IMR-90 (cell line): ENCODE results near the gene ARID3C. TPM values are rescaled to one million over a fixed set of nuclear protein-coding genes. Genes with fewer than 3 reads are reported as not detected.

Source experiments
- ATAC-seq: fragments of 200-7000 bp; cut with Tn5 transposase; 2 replicates; pipeline ENCODE4 v1.9.1; 2020; ENCODE audit warnings: low read depth, mild to moderate bottlenecking, moderate library complexity
- BruUV-seq: library from RNA; stranded (reverse); fragments of 400-500 nt; replicated peaks from 2 replicates; lab custom pipeline; 2021; lab: Mats Ljungman, UMichigan
- CTCF ChIA-PET: fragments of 300-600 bp; formaldehyde crosslinking; extraction: SDS; loops from one replicate; lab custom pipeline; 2021; ENCODE audit warnings: antibody characterized with exemption; lab: Yijun Ruan, JAX
- POLR2A ChIA-PET: fragments of 300-600 bp; sonication (Branson Sonifier 250); formaldehyde crosslinking; loops from one replicate; lab custom pipeline; 2022; ENCODE audit warnings: antibody characterized with exemption; ENCODE audit not compliant: unreplicated experiment; lab: Charles Lee
- DNase-seq: peaks from one replicate; pipeline ENCODE4 v3.0.0; 2013
- H2AFZ ChIP-seq: replicated peaks from 2 replicates; pipeline ENCODE3; 2013; ENCODE audit warnings: low read length, mild to moderate bottlenecking; ENCODE audit not compliant: poor library complexity
- H2AK5ac ChIP-seq: 2 replicates; pipeline ENCODE4 v1.6.1; 2013; ENCODE audit warnings: low read depth, low read length, inconsistent platforms
- H2AK9ac ChIP-seq: replicated peaks from 2 replicates; pipeline ENCODE3; 2013; ENCODE audit warnings: mild to moderate bottlenecking, low read depth, low read length, moderate library complexity; ENCODE audit not compliant: poor library complexity
- H2BK120ac ChIP-seq: 2 replicates; pipeline ENCODE4 v1.6.1; 2013; ENCODE audit warnings: low read depth, low read length, inconsistent platforms
- H2BK15ac ChIP-seq: 3 replicates; pipeline ENCODE4 v1.6.1; 2013; ENCODE audit warnings: low read depth, low read length, inconsistent platforms
- H2BK20ac ChIP-seq: 2 replicates; pipeline ENCODE4 v1.6.1; 2013; ENCODE audit warnings: low read depth, mild to moderate bottlenecking, inconsistent platforms, low read length, moderate library complexity
- H2BK5ac ChIP-seq: 2 replicates; pipeline ENCODE4 v1.6.1; 2013; ENCODE audit warnings: mild to moderate bottlenecking, low read depth, low read length, inconsistent platforms; ENCODE audit not compliant: poor library complexity, severe bottlenecking
- H3K14ac ChIP-seq: replicated peaks from 2 replicates; pipeline ENCODE4 v1.6.1; 2013; ENCODE audit warnings: low read depth, low read length, inconsistent platforms
- H3K18ac ChIP-seq: 2 replicates; pipeline ENCODE4 v1.6.1; 2013; ENCODE audit warnings: low read depth, low read length, control low read depth
- H3K23ac ChIP-seq: 2 replicates; pipeline ENCODE4 v1.6.1; 2013; ENCODE audit warnings: low read depth, low read length, inconsistent platforms
- H3K27ac ChIP-seq: 2 replicates; pipeline ENCODE4 v1.5.1; 2013; ENCODE audit warnings: mild to moderate bottlenecking, control low read depth, low read length; ENCODE audit not compliant: insufficient read depth
- H3K27me3 ChIP-seq: 2 replicates; pipeline ENCODE4 v1.6.1; 2013; ENCODE audit warnings: low read length; ENCODE audit not compliant: control insufficient read depth, insufficient read depth
- H3K36me3 ChIP-seq: 2 replicates; pipeline ENCODE4 v1.6.1; 2013; ENCODE audit warnings: low read length, mixed read lengths; ENCODE audit not compliant: control insufficient read depth, insufficient read depth
- H3K4ac ChIP-seq: 2 replicates; pipeline ENCODE4 v1.6.1; 2013; ENCODE audit warnings: low read depth, low read length, inconsistent platforms
- H3K4me1 ChIP-seq: 2 replicates; pipeline ENCODE4 v1.6.1; 2013; ENCODE audit warnings: low read length, mixed read lengths; ENCODE audit not compliant: control insufficient read depth, insufficient read depth
- H3K4me2 ChIP-seq: 2 replicates; pipeline ENCODE4 v1.6.1; 2013; ENCODE audit warnings: low read depth, mild to moderate bottlenecking, control low read depth, low read length, moderate library complexity
- H3K4me3 ChIP-seq: 2 replicates; pipeline ENCODE4 v1.5.1; 2013; ENCODE audit warnings: low read depth, mild to moderate bottlenecking, control low read depth, low read length, moderate library complexity; ENCODE audit not compliant: insufficient read depth
- H3K56ac ChIP-seq: 2 replicates; pipeline ENCODE4 v1.6.1; 2013; ENCODE audit warnings: low read length, inconsistent platforms; ENCODE audit not compliant: insufficient read depth; ENCODE audit errors: extremely low read depth
- H3K79me1 ChIP-seq, 2 experiments: 2 replicates each; pipeline ENCODE4 v1.6.1; 2013; ENCODE audit warnings: low read length in 2 of 2, inconsistent platforms in 1 of 2, low read depth in 1 of 2
- H3K9ac ChIP-seq: 2 replicates; pipeline ENCODE4 v1.6.1; 2013; ENCODE audit warnings: low read depth, low read length, control low read depth
- H3K9me1 ChIP-seq: 2 replicates; pipeline ENCODE4 v1.6.1; 2013; ENCODE audit warnings: low read length, inconsistent platforms; ENCODE audit not compliant: insufficient read depth
- H3K9me3 ChIP-seq: 2 replicates; pipeline ENCODE4 v1.6.1; 2013; ENCODE audit warnings: low read length; ENCODE audit not compliant: control insufficient read depth, insufficient read depth
- H4K20me1 ChIP-seq: 2 replicates; pipeline ENCODE4 v1.6.1; 2013; ENCODE audit warnings: low read length, inconsistent platforms; ENCODE audit not compliant: insufficient read depth
- H4K5ac ChIP-seq: 2 replicates; pipeline ENCODE4 v1.6.1; 2013; ENCODE audit warnings: mild to moderate bottlenecking, low read depth, low read length, control low read depth
- H4K8ac ChIP-seq, 2 experiments: 2 replicates each; pipeline ENCODE4 v1.6.1; 2013; ENCODE audit warnings: low read depth in 2 of 2, low read length in 2 of 2, control low read depth in 1 of 2, inconsistent platforms in 1 of 2
- H4K91ac ChIP-seq: 2 replicates; pipeline ENCODE4 v1.6.1; 2013; ENCODE audit warnings: low read depth, low read length, inconsistent platforms; ENCODE audit not compliant: insufficient read depth
- BHLHE40 ChIP-seq: fragments of 150-350 bp; IDR thresholded peaks from 2 replicates; pipeline ENCODE4 v1.6.1; 2016; ENCODE audit warnings: mild to moderate bottlenecking, low read depth, low read length
- CEBPB ChIP-seq: IDR thresholded peaks from 2 replicates; pipeline ENCODE4 v1.6.1; 2012; ENCODE audit warnings: low read depth, low read length, improper control_type of control experiment
- CHD1 ChIP-seq: IDR thresholded peaks from 2 replicates; pipeline ENCODE4 v1.6.1; 2012; ENCODE audit warnings: low read depth, low read length, improper control_type of control experiment
- ELK1 ChIP-seq: fragments of 150-350 bp; IDR thresholded peaks from 2 replicates; pipeline ENCODE4 v1.6.1; 2016; ENCODE audit warnings: low read depth, mild to moderate bottlenecking, low read length, moderate library complexity, borderline replicate concordance
- FOS ChIP-seq: fragments of 150-350 bp; IDR thresholded peaks from 2 replicates; pipeline ENCODE4 v1.6.1; 2016; ENCODE audit warnings: low read depth, low read length
- MAFK ChIP-seq: IDR thresholded peaks from 2 replicates; pipeline ENCODE4 v1.6.1; 2012; ENCODE audit warnings: low read depth, low read length, improper control_type of control experiment
- MAZ ChIP-seq: IDR thresholded peaks from 2 replicates; pipeline ENCODE4 v1.6.1; 2012; ENCODE audit warnings: low read depth, mild to moderate bottlenecking, low read length, improper control_type of control experiment, moderate library complexity, borderline replicate concordance
- MXI1 ChIP-seq: IDR thresholded peaks from 2 replicates; pipeline ENCODE4 v1.6.1; 2012; ENCODE audit warnings: low read depth, mild to moderate bottlenecking, low read length, moderate library complexity, borderline replicate concordance
- NFE2L2 ChIP-seq: fragments of 150-350 bp; IDR thresholded peaks from 2 replicates; pipeline ENCODE4 v1.6.1; 2016; ENCODE audit warnings: low read depth, mild to moderate bottlenecking, low read length
- POLR2A ChIP-seq: IDR thresholded peaks from 2 replicates; pipeline ENCODE4 v1.6.1; 2012; ENCODE audit warnings: mild to moderate bottlenecking, low read depth, low read length
- RAD21 ChIP-seq: IDR thresholded peaks from 2 replicates; pipeline ENCODE4 v1.6.1; 2012; ENCODE audit warnings: low read length, improper control_type of control experiment
- RCOR1 ChIP-seq: IDR thresholded peaks from 2 replicates; pipeline ENCODE4 v1.6.1; 2012; ENCODE audit warnings: mild to moderate bottlenecking, low read length, improper control_type of control experiment; ENCODE audit not compliant: insufficient replicate concordance
- RFX5 ChIP-seq: IDR thresholded peaks from 2 replicates; pipeline ENCODE4 v1.8.0; 2012; ENCODE audit warnings: low read depth, mild to moderate bottlenecking, low read length, moderate library complexity
- SMC3 ChIP-seq: fragments of 150-350 bp; IDR thresholded peaks from 2 replicates; pipeline ENCODE4 v1.6.1; 2016; ENCODE audit warnings: low read depth, mild to moderate bottlenecking, antibody characterized with exemption, low read length, moderate library complexity
- USF2 ChIP-seq: fragments of 150-350 bp; IDR thresholded peaks from 2 replicates; pipeline ENCODE4 v1.6.1; 2017; ENCODE audit warnings: mild to moderate bottlenecking, antibody characterized with exemption, low read length, low read depth
- WGBS, 2 experiments: methylation state at CpG; one replicate each; pipeline versions ENCODE4 v1.1.5 to v1.1.7; 2013; ENCODE audit warnings: missing lambda C conversion rate in 2 of 2; ENCODE audit not compliant: insufficient read length in 1 of 2; ENCODE audit errors: extremely low coverage in 2 of 2; 5-methylcytosine and 5-hydroxymethylcytosine counted together
- dilution Hi-C: fragments of 300-500 bp; cut with HindIII; formaldehyde crosslinking; loops from one replicate; pipeline ENCODE4 v1.14.3; 2018; ENCODE audit warnings: low sequenced_read_pairs; ENCODE audit not compliant: unreplicated experiment
- in situ Hi-C: fragments of 300-500 bp; cut with MboI; formaldehyde crosslinking; loops from 3 replicates; pipeline ENCODE4 v1.14.3; 2019; ENCODE audit warnings: low sequenced_read_pairs, inconsistent platforms, mixed read lengths
- intact Hi-C: fragments of 100-400 bp; cut with micrococcal nuclease; formaldehyde crosslinking; loops from 2 replicates; pipeline ENCODE4 v1.10.0; 2022
- polyA plus RNA-seq, 3 experiments: library from polyadenylated mRNA; depleted of rRNA; stranded (reverse); fragments of >200 nt; gene quantifications; 2 replicates each; pipeline ENCODE4 v1.2.3, GENCODE V29; 2012; ENCODE audit warnings: low replicate concordance in 1 of 3
- total RNA-seq: library from RNA; depleted of rRNA; stranded (reverse); fragments of >200 nt; gene quantifications from 2 replicates; pipeline ENCODE4 v1.2.3, GENCODE V29; 2012
- TF ChIP-seq, protein P1 (sequence below): conservative IDR thresholded peaks from 2 replicates; pipeline ENCODE4 v1.5.1; 2012; ENCODE audit warnings: mild to moderate bottlenecking, low read depth, low read length, improper control_type of control experiment

ARID3C gene
- total and polyA plus RNA-seq, 2 of the 4 experiments (the other 2 are of a cell fraction) = 0.07 TPM; not detected in 1

DNA sequence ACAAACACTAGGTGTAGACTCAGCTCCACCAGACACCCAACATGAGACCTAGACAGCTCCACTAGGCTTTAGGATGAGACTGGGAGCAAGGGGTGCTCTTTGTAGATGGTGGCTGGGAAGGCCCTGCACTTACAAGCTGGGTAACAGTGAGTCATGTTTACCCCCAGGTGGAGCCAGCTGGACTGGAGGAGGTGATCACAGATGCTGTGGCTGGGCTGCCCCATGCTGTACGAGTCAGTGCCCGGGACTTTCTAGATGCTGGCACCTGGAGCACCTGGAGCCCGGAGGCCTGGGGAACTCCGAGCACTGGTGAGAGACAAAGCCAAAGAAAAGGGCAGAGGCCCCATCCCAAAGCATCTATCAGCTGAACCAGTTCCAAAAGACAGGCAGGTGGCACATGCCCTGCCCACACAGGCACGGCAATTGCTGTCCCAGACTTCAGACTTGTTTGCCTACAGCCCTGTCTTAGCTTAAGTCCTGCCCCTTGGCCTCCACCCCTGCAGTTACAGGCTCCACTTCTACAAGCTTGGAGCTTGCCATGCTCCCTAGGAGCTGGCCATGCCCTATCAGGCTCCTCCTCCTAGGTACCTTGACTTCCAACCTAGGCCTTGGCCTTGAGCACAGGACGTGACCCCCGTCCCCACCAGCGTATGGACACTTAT lies 30.9 kb upstream of the ARID3C start:
- 100% methylated on average over 1 of the region's 8 CpGs; no CpG with 5 or more reads in 1 of the 2 experiments for WGBS, 2 experiments
- no TSS peak for BruUV-seq
- no peak overlapping the region for H3K14ac ChIP-seq
- no peak overlapping the region for H4K91ac ChIP-seq
- no peak overlapping the region for H3K56ac ChIP-seq
- H3K4me2 ChIP-seq = no peak overlapping the region
- in situ Hi-C loops = no loop called here
- H3K36me3 ChIP-seq = peaks cover 4% of the 10 kb centered on the region; the same call in 1 of the 2 replicates
- ATAC-seq (no peak), DNase-seq (peak; percentile 55)
- ChIA-PET CTCF (interaction anchor here (1.1 kb wide), 1 partner anchor 43 kb away, joined by 4 read pairs; no protein-coding TSS in a partner anchor), POLR2A (no interaction called here)
- peaks cover 10% of the 10 kb centered on the region; the same call in 1 of the 2 replicates for H3K9me1 ChIP-seq
- H3K9ac ChIP-seq = no peak overlapping the region
- H3K23ac ChIP-seq = no peak overlapping the region
- no peaks in the 10 kb centered on the region; a peak in 1 of 4 replicates for H3K79me1 ChIP-seq
- H3K9me3 ChIP-seq = no peaks in the 10 kb centered on the region
- no peak overlapping the region for H3K27ac ChIP-seq
- H2BK5ac ChIP-seq = no peak overlapping the region
- no peak overlapping the region for H2AFZ ChIP-seq
- H2AK9ac ChIP-seq = peak overlapping the region; percentile 7
- no peak overlapping the region for H2BK20ac ChIP-seq
- no peak overlapping the region for H3K4ac ChIP-seq
- H4K8ac ChIP-seq = no peak overlapping the region
- no peak overlapping the region for H3K18ac ChIP-seq
- no peak overlapping the region for H2AK5ac ChIP-seq
- H3K4me3 ChIP-seq = no peak overlapping the region
- no peak overlapping the region for H4K5ac ChIP-seq
- intact Hi-C loops = no loop called here
- TF ChIP-seq RAD21 (no peak), NFE2L2 (no peak), FOS (no peak), USF2 (no peak), SMC3 (no peak), BHLHE40 (no peak), MAFK (no peak), MXI1 (no peak), RCOR1 (no peak), CEBPB (no peak), ELK1 (no peak), POLR2A (no peak), CHD1 (no peak), MAZ (no peak), RFX5 (no peak)
- TF ChIP-seq, protein P1, sequence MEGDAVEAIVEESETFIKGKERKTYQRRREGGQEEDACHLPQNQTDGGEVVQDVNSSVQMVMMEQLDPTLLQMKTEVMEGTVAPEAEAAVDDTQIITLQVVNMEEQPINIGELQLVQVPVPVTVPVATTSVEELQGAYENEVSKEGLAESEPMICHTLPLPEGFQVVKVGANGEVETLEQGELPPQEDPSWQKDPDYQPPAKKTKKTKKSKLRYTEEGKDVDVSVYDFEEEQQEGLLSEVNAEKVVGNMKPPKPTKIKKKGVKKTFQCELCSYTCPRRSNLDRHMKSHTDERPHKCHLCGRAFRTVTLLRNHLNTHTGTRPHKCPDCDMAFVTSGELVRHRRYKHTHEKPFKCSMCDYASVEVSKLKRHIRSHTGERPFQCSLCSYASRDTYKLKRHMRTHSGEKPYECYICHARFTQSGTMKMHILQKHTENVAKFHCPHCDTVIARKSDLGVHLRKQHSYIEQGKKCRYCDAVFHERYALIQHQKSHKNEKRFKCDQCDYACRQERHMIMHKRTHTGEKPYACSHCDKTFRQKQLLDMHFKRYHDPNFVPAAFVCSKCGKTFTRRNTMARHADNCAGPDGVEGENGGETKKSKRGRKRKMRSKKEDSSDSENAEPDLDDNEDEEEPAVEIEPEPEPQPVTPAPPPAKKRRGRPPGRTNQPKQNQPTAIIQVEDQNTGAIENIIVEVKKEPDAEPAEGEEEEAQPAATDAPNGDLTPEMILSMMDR = no peak
- H2BK120ac ChIP-seq = no peak overlapping the region
- dilution Hi-C loops = no loop called here
- no peaks in the 10 kb centered on the region for H3K27me3 ChIP-seq
- no peaks in the 10 kb centered on the region for H4K20me1 ChIP-seq
- no peak overlapping the region for H2BK15ac ChIP-seq
- peaks cover 1% of the 10 kb centered on the region; the same call in 1 of the 2 replicates for H3K4me1 ChIP-seq
